ENCODE results near the gene C18orf32.

GRCh38 chr18:49467019-49467563 is 19.9 kb downstream of the C18orf32 start:
- TF ChIP-seq POLR2A (IDR thresholded peaks at IDR 0.05; ENCODE audit: low read length) = no peak
- no peak for TF ChIP-seq ZFP36 (IDR thresholded peaks at IDR 0.05; ENCODE audit: borderline replicate concordance, partially characterized antibody)
- no peak for TF ChIP-seq USF2 (IDR thresholded peaks at IDR 0.05)
- no peak for TF ChIP-seq CTCF (IDR thresholded peaks at IDR 0.05)
- TF ChIP-seq SMC3 (IDR thresholded peaks at IDR 0.05) = no peak
- no peak for TF ChIP-seq REST (IDR thresholded peaks at IDR 0.05)
- TF ChIP-seq GATA3 (IDR thresholded peaks at IDR 0.05; ENCODE audit: borderline replicate concordance) = no peak
- TF ChIP-seq KDM1A (IDR thresholded peaks at IDR 0.05; ENCODE audit: low read depth) = no peak
- TF ChIP-seq CEBPB (IDR thresholded peaks at IDR 0.05) = no peak

All from A549 (cell line).